Measurements from ENCODE around the gene DCAF12L1. TPM values are rescaled to one million over a fixed set of nuclear protein-coding genes. Genes with fewer than 3 reads are reported as not detected.

Gene DCAF12L1
- total and polyA plus RNA-seq, 2 experiments from 2014 or later: 3.8 to 6.8 TPM

GRCh38 chrX:126509923-126510322 lies 42.7 kb downstream of the DCAF12L1 start (continued):
- TF ChIP-seq EZH2 (IDR thresholded peaks at IDR 0.05; ENCODE audit: low read depth, unreplicated experiment): no peak
- TF ChIP-seq, protein P1, sequence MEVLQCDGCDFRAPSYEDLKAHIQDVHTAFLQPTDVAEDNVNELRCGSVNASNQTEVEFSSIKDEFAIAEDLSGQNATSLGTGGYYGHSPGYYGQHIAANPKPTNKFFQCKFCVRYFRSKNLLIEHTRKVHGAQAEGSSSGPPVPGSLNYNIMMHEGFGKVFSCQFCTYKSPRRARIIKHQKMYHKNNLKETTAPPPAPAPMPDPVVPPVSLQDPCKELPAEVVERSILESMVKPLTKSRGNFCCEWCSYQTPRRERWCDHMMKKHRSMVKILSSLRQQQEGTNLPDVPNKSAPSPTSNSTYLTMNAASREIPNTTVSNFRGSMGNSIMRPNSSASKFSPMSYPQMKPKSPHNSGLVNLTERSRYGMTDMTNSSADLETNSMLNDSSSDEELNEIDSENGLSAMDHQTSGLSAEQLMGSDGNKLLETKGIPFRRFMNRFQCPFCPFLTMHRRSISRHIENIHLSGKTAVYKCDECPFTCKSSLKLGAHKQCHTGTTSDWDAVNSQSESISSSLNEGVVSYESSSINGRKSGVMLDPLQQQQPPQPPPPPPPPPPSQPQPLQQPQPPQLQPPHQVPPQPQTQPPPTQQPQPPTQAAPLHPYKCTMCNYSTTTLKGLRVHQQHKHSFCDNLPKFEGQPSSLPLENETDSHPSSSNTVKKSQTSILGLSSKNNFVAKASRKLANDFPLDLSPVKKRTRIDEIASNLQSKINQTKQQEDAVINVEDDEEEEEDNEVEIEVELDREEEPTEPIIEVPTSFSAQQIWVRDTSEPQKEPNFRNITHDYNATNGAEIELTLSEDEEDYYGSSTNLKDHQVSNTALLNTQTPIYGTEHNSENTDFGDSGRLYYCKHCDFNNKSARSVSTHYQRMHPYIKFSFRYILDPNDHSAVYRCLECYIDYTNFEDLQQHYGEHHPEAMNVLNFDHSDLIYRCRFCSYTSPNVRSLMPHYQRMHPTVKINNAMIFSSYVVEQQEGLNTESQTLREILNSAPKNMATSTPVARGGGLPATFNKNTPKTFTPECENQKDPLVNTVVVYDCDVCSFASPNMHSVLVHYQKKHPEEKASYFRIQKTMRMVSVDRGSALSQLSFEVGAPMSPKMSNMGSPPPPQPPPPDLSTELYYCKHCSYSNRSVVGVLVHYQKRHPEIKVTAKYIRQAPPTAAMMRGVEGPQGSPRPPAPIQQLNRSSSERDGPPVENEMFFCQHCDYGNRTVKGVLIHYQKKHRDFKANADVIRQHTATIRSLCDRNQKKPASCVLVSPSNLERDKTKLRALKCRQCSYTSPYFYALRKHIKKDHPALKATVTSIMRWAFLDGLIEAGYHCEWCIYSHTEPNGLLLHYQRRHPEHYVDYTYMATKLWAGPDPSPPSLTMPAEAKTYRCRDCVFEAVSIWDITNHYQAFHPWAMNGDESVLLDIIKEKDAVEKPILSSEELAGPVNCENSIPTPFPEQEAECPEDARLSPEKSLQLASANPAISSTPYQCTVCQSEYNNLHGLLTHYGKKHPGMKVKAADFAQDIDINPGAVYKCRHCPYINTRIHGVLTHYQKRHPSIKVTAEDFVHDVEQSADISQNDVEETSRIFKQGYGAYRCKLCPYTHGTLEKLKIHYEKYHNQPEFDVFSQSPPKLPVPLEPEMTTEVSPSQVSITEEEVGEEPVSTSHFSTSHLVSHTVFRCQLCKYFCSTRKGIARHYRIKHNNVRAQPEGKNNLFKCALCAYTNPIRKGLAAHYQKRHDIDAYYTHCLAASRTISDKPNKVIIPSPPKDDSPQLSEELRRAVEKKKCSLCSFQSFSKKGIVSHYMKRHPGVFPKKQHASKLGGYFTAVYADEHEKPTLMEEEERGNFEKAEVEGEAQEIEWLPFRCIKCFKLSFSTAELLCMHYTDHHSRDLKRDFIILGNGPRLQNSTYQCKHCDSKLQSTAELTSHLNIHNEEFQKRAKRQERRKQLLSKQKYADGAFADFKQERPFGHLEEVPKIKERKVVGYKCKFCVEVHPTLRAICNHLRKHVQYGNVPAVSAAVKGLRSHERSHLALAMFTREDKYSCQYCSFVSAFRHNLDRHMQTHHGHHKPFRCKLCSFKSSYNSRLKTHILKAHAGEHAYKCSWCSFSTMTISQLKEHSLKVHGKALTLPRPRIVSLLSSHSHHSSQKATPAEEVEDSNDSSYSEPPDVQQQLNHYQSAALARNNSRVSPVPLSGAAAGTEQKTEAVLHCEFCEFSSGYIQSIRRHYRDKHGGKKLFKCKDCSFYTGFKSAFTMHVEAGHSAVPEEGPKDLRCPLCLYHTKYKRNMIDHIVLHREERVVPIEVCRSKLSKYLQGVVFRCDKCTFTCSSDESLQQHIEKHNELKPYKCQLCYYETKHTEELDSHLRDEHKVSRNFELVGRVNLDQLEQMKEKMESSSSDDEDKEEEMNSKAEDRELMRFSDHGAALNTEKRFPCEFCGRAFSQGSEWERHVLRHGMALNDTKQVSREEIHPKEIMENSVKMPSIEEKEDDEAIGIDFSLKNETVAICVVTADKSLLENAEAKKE (CRISPR knock-in tag; IDR thresholded peaks at IDR 0.05): no peak

Small RNAs within 50 kb of the gene (small RNA-seq; reads per million reads assigned to genes)
- not detected for gene Z69908.1 (ENCODE audit: low replicate concordance)

Measured in GM23338 (cell line).